Activated CD4-positive, alpha-beta memory T cell treated with anti-CD3 and anti-CD28 coated beads, Interleukin-2, amount 10 ng/mL, durations not matched to agents 7 days and 5 days (primary cell): Measurements from ENCODE around the gene TSFM. TPM values are rescaled to one million over a fixed set of nuclear protein-coding genes. Genes with fewer than 3 reads are reported as not detected.
"Not testable (repeated sequence)": the region's sequence is repeated elsewhere in the genome, so short reads cannot be mapped to it uniquely, and the experiment has no call there.

ENCODE experiments used
- CTCF ChIA-PET: fragments of 350-600 bp; sonication (Branson Sonifier 250); formaldehyde crosslinking; loops from one replicate; lab custom pipeline; 2021; ENCODE audit warnings: antibody characterized with exemption, inconsistent platforms; lab: Charles Lee
- POLR2A ChIA-PET: fragments of 350-600 bp; sonication (Branson Sonifier 250); formaldehyde crosslinking; loops from one replicate; lab custom pipeline; 2021; ENCODE audit warnings: antibody characterized with exemption; lab: Charles Lee
- DNase-seq: peaks from one replicate; pipeline ENCODE4 v3.0.0-alpha.2; 2020
- H3K27ac Mint-ChIP-seq: one replicate; pipeline ENCODE4 v1.8.0; 2021; ENCODE audit warnings: mild to moderate bottlenecking, mixed read lengths
- H3K27me3 Mint-ChIP-seq: one replicate; pipeline ENCODE4 v1.8.0; 2021; ENCODE audit warnings: mixed read lengths
- H3K36me3 Mint-ChIP-seq: one replicate; pipeline ENCODE4 v1.8.0; 2021; ENCODE audit warnings: low read depth, mixed read lengths
- H3K4me1 Mint-ChIP-seq: one replicate; pipeline ENCODE4 v1.8.0; 2021; ENCODE audit warnings: mixed read lengths
- H3K4me3 Mint-ChIP-seq: one replicate; pipeline ENCODE4 v1.8.0; 2021; ENCODE audit warnings: mild to moderate bottlenecking, mixed read lengths
- H3K9me3 Mint-ChIP-seq: one replicate; pipeline ENCODE4 v1.8.0; 2021; ENCODE audit warnings: mixed read lengths
- total RNA-seq, 2 experiments: library from RNA; stranded (reverse); gene quantifications; one replicate each; pipeline ENCODE4 v1.2.3, GENCODE V29; 2021

TSFM gene
- total RNA-seq, 2 experiments from 2014 or later: 28.9 to 31.5 TPM

- peaks cover 43% of the 10 kb centered on the region for H3K4me1 Mint-ChIP-seq
- H3K27me3 Mint-ChIP-seq: peaks cover 12% of the 10 kb centered on the region
- H3K9me3 Mint-ChIP-seq: no peaks in the 10 kb centered on the region
- no peak within 1 kb of the TSS for H3K27ac Mint-ChIP-seq
- no peak for DNase-seq
- POLR2A ChIA-PET: interaction anchor here (0.6 to 3.2 kb wide), 4 partner anchors 10 to 81 kb away, joined by 3 to 15 read pairs (median 4); partner anchors contain the start of genes CDK4 and TSFM
- CTCF ChIA-PET: interaction anchor here (0.8 to 4.7 kb wide), 7 partner anchors 8 to 174 kb away, joined by 3 to 34 read pairs (median 4); partner anchors contain the start of genes MARCHF9 and TSFM
- peaks cover 3% of the 10 kb centered on the region for H3K36me3 Mint-ChIP-seq
- H3K4me3 Mint-ChIP-seq: peak within 1 kb of the TSS; percentile 85
Measured at GRCh38 chr12:57766464-57767304, 15.9 kb upstream of the TSFM start, which contains the start of gene CYP27B1. CYP27B1 (minus strand) TSS chr12:57767078; CDS start chr12:57767041, 37 bp downstream.

GRCh38 chr12:57767305-57767698, 15.3 kb upstream of the TSFM start:
- ChIA-PET POLR2A (interaction anchor here (1.2 to 3.2 kb wide), 2 partner anchors 16 to 17 kb away, joined by 3 to 15 read pairs; partner anchors contain the start of gene TSFM), CTCF (interaction anchor here (2.0 to 4.7 kb wide), 3 partner anchors 8 to 15 kb away, joined by 10 to 34 read pairs (median 32); partner anchors contain the start of gene TSFM)
- Mint-ChIP-seq H3K27me3 (peaks cover 12% of the 10 kb centered on the region), H3K4me3 (no peak overlapping the region), H3K27ac (no peak overlapping the region), H3K36me3 (peaks cover 3% of the 10 kb centered on the region), H3K4me1 (peaks cover 47% of the 10 kb centered on the region), H3K9me3 (no peaks in the 10 kb centered on the region)
- no peak for DNase-seq

- H3K27me3 Mint-ChIP-seq: peaks cover 12% of the 10 kb centered on the region
- POLR2A ChIA-PET: interaction anchor here (1.2 to 3.2 kb wide), 3 partner anchors 8 to 18 kb away, joined by 3 to 15 read pairs (median 5); partner anchors contain the start of gene TSFM
- no peaks in the 10 kb centered on the region for H3K9me3 Mint-ChIP-seq
- no peak overlapping the region for H3K4me3 Mint-ChIP-seq
- peaks cover 3% of the 10 kb centered on the region for H3K36me3 Mint-ChIP-seq
- H3K4me1 Mint-ChIP-seq: peaks cover 48% of the 10 kb centered on the region
- CTCF ChIA-PET: interaction anchor here (2.0 to 4.7 kb wide), 3 partner anchors 9 to 14 kb away, joined by 10 to 34 read pairs (median 32); partner anchors contain the start of gene TSFM
- no peak overlapping the region for H3K27ac Mint-ChIP-seq
- DNase-seq: no peak
Measured at GRCh38 chr12:57767876-57768275, 14.7 kb upstream of the TSFM start.

- no peak for DNase-seq
- Mint-ChIP-seq H3K27me3 (peaks cover 12% of the 10 kb centered on the region), H3K4me1 (peaks cover 41% of the 10 kb centered on the region), H3K4me3 (no peak overlapping the region), H3K27ac (no peak overlapping the region), H3K9me3 (no peaks in the 10 kb centered on the region), H3K36me3 (peaks cover 3% of the 10 kb centered on the region)
- POLR2A ChIA-PET: no interaction called here
- CTCF ChIA-PET: interaction anchor here (2.3 kb wide), 1 partner anchor 10 kb away, joined by 6 read pairs; no protein-coding TSS in a partner anchor
Measured at GRCh38 chr12:57769594-57769993, 13.0 kb upstream of the TSFM start.

GRCh38 chr12:57770734-57771133, 11.9 kb upstream of the TSFM start:
- CTCF ChIA-PET: interaction anchor here (0.6 to 2.3 kb wide), 3 partner anchors 12 to 1654 kb away, joined by 4 to 6 read pairs (median 4); partner anchors contain the start of gene RPL41
- peaks cover 3% of the 10 kb centered on the region for H3K36me3 Mint-ChIP-seq
- peaks cover 31% of the 10 kb centered on the region for H3K4me1 Mint-ChIP-seq

GRCh38 chr12:57771236-57771872, 11.2 kb upstream of the TSFM start:
- DNase-seq: peak; percentile 84
- peak overlapping the region; percentile 92 for H3K4me3 Mint-ChIP-seq

More at GRCh38 chr12:57770734-57771133, 11.9 kb upstream of the TSFM start:
- DNase-seq: no peak
- no peak overlapping the region for H3K4me3 Mint-ChIP-seq
- no peaks in the 10 kb centered on the region for H3K9me3 Mint-ChIP-seq
- POLR2A ChIA-PET: no interaction called here
- H3K27me3 Mint-ChIP-seq: peaks cover 6% of the 10 kb centered on the region
- no peak overlapping the region for H3K27ac Mint-ChIP-seq

GRCh38 chr12:57771873-57772428, 10.6 kb upstream of the TSFM start, which contains the start of gene METTL1:
METTL1 (minus strand) TSS chr12:57772105; CDS start chr12:57772083, 22 bp downstream.
- CTCF ChIA-PET: interaction anchor here (0.7 to 2.3 kb wide), 10 partner anchors 9 to 189 kb away, joined by 3 to 15 read pairs (median 5); partner anchors contain the start of gene TSFM
- peak within 1 kb of the TSS; percentile 90 for H3K27ac Mint-ChIP-seq
- H3K27me3 Mint-ChIP-seq: no peaks in the 10 kb centered on the region
- peak within 1 kb of the TSS; percentile 92 for H3K4me3 Mint-ChIP-seq
- H3K36me3 Mint-ChIP-seq: peaks cover 3% of the 10 kb centered on the region
- POLR2A ChIA-PET: interaction anchor here (0.6 to 1.7 kb wide), 14 partner anchors 9 to 181 kb away, joined by 3 to 14 read pairs (median 4); partner anchors contain the start of genes CDK4, PIP4K2C, TSFM and TSPAN31
- peaks cover 25% of the 10 kb centered on the region for H3K4me1 Mint-ChIP-seq
- no peaks in the 10 kb centered on the region for H3K9me3 Mint-ChIP-seq
- DNase-seq: peak; percentile 95

More at GRCh38 chr12:57771236-57771872, 11.2 kb upstream of the TSFM start:
- POLR2A ChIA-PET: interaction anchor here (0.7 to 1.7 kb wide), 11 partner anchors 9 to 180 kb away, joined by 3 to 14 read pairs (median 4); partner anchors contain the start of genes CDK4, PIP4K2C, TSFM and TSPAN31
- peaks cover 3% of the 10 kb centered on the region for H3K27me3 Mint-ChIP-seq
- H3K36me3 Mint-ChIP-seq: peaks cover 3% of the 10 kb centered on the region
- peaks cover 29% of the 10 kb centered on the region for H3K4me1 Mint-ChIP-seq
- H3K9me3 Mint-ChIP-seq: no peaks in the 10 kb centered on the region
- H3K27ac Mint-ChIP-seq: peak overlapping the region; percentile 90
- CTCF ChIA-PET: interaction anchor here (0.6 to 2.3 kb wide), 11 partner anchors 10 to 1655 kb away, joined by 3 to 15 read pairs (median 6); partner anchors contain the start of genes RPL41 and TSFM

GRCh38 chr12:57772429-57773322, 9.9 kb upstream of the TSFM start, which contains the start of gene EEF1AKMT3:
EEF1AKMT3 (plus strand) TSS chr12:57772614; CDS start chr12:57772725, 111 bp downstream.
- POLR2A ChIA-PET: interaction anchor here (0.6 to 1.7 kb wide), 14 partner anchors 9 to 181 kb away, joined by 3 to 14 read pairs (median 4); partner anchors contain the start of genes CDK4, PIP4K2C, TSFM and TSPAN31
- CTCF ChIA-PET: interaction anchor here (0.7 to 2.9 kb wide), 12 partner anchors 9 to 189 kb away, joined by 3 to 15 read pairs (median 5); partner anchors contain the start of gene TSFM
- peak; percentile 57 for DNase-seq
- Mint-ChIP-seq H3K4me3 (peak within 1 kb of the TSS; percentile 92), H3K27ac (peak within 1 kb of the TSS; percentile 90), H3K4me1 (peaks cover 25% of the 10 kb centered on the region), H3K27me3 (no peaks in the 10 kb centered on the region), H3K9me3 (no peaks in the 10 kb centered on the region), H3K36me3 (peaks cover 3% of the 10 kb centered on the region)

GRCh38 chr12:57774634-57775033, 8.0 kb upstream of the TSFM start:
- peaks cover 34% of the 10 kb centered on the region for H3K4me1 Mint-ChIP-seq
- not testable (repeated sequence) for H3K4me3 Mint-ChIP-seq, H3K27ac Mint-ChIP-seq, DNase-seq, H3K27me3 Mint-ChIP-seq, H3K9me3 Mint-ChIP-seq, H3K36me3 Mint-ChIP-seq
- POLR2A ChIA-PET: interaction anchor here (1.1 kb wide), 1 partner anchor 23 kb away, joined by 3 read pairs; the partner anchor contains the start of gene CDK4
- CTCF ChIA-PET: interaction anchor here (1.5 to 2.9 kb wide), 3 partner anchors 8 to 28 kb away, joined by 6 to 12 read pairs (median 7); partner anchors contain the start of gene TSFM

DNA sequence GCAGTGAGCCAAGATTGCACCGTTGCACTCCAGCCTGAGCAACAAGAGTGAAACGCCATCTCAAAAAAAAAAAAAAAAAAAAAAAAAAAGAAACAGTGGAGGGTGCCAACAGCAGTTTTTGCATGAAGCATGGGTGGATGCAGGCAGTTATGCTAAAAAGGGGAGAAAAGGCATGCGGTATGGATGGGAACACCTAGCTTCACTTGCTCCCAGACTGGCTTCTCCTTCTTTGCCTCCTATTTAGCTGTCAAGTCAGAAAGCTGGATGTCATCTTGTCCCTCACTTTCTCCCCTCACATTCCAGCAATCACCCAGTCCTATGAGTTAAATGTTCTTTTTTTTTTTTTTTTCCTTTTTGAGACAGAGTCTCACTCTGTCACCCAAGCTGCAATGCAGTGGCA, 7.5 kb upstream of the TSFM start:
- Mint-ChIP-seq H3K36me3 (peaks cover 3% of the 10 kb centered on the region), H3K27ac (no peak overlapping the region), H3K27me3 (no peaks in the 10 kb centered on the region), H3K4me3 (no peak overlapping the region), H3K9me3 (no peaks in the 10 kb centered on the region), H3K4me1 (peaks cover 34% of the 10 kb centered on the region)
- ChIA-PET POLR2A (interaction anchor here (1.1 kb wide), 1 partner anchor 23 kb away, joined by 3 read pairs; the partner anchor contains the start of gene CDK4), CTCF (interaction anchor here (1.2 to 2.9 kb wide), 4 partner anchors 8 to 28 kb away, joined by 4 to 12 read pairs (median 6); partner anchors contain the start of gene TSFM)
- no peak for DNase-seq
